Neuronal stem cell (in vitro differentiated cells): ENCODE results near the gene TRUB1.

Source experiments
- DNase-seq: peaks from one replicate; pipeline ENCODE4 v3.0.0-alpha.2; 2013; ENCODE audit warnings: low spot score
- H2AFZ ChIP-seq: one replicate; pipeline ENCODE4 v1.6.1; 2013; ENCODE audit warnings: mild to moderate bottlenecking, low read length, inconsistent platforms
- H2AK5ac ChIP-seq: 2 replicates; pipeline ENCODE4 v1.6.1; 2013; ENCODE audit warnings: low read depth, mild to moderate bottlenecking, inconsistent platforms, low read length, moderate library complexity, mixed read lengths
- H2BK120ac ChIP-seq: 2 replicates; pipeline ENCODE4 v1.6.1; 2013; ENCODE audit warnings: low read depth, mild to moderate bottlenecking, inconsistent platforms, low read length, moderate library complexity, mixed read lengths
- H2BK12ac ChIP-seq: one replicate; pipeline ENCODE4 v1.6.1; 2013; ENCODE audit warnings: low read length, inconsistent platforms
- H2BK15ac ChIP-seq: 2 replicates; pipeline ENCODE4 v1.6.1; 2013; ENCODE audit warnings: mild to moderate bottlenecking, low read length, inconsistent platforms, mixed read lengths
- H2BK5ac ChIP-seq: one replicate; pipeline ENCODE4 v1.6.1; 2013; ENCODE audit warnings: inconsistent platforms, mild to moderate bottlenecking, low read length, moderate library complexity
- H3K14ac ChIP-seq: one replicate; pipeline ENCODE4 v1.6.1; 2013; ENCODE audit warnings: low read length, inconsistent platforms
- H3K18ac ChIP-seq: 2 replicates; pipeline ENCODE4 v1.6.1; 2013; ENCODE audit warnings: low read length, inconsistent platforms
- H3K23ac ChIP-seq: 2 replicates; pipeline ENCODE4 v1.6.1; 2013; ENCODE audit warnings: low read depth, mild to moderate bottlenecking, mixed read lengths, low read length, inconsistent platforms; ENCODE audit not compliant: poor library complexity
- H3K27ac ChIP-seq: replicated peaks from 3 replicates; pipeline ENCODE4 v1.5.1; 2013; ENCODE audit warnings: low read length, inconsistent platforms
- H3K27me3 ChIP-seq, 3 experiments: 2 replicates each; pipeline ENCODE4 v1.6.1; 2013; ENCODE audit warnings: low read length in 3 of 3, mild to moderate bottlenecking in 2 of 3, inconsistent platforms in 1 of 3, low read depth in 1 of 3, mixed read lengths in 1 of 3, moderate library complexity in 1 of 3; ENCODE audit not compliant: control insufficient read depth in 3 of 3, insufficient read depth in 3 of 3
- H3K36me3 ChIP-seq, 2 donors: replicated peaks in 1 of 2; 2 replicates each; pipeline ENCODE4 v1.6.1; 2013; ENCODE audit warnings: low read length in 2 of 2; ENCODE audit not compliant: control insufficient read depth in 2 of 2, insufficient read depth in 2 of 2
- H3K4ac ChIP-seq: 2 replicates; pipeline ENCODE4 v1.6.1; 2013; ENCODE audit warnings: inconsistent platforms, mild to moderate bottlenecking, low read length, moderate library complexity
- H3K4me1 ChIP-seq, 2 donors: 1 replicate in 1 of 2; 2 replicates in 1 of 2; pipeline ENCODE4 v1.6.1; 2013; ENCODE audit warnings: low read length in 2 of 2, low read depth in 1 of 2; ENCODE audit not compliant: control insufficient read depth in 2 of 2, insufficient read depth in 1 of 2
- H3K4me2 ChIP-seq: one replicate; pipeline ENCODE4 v1.6.1; 2013; ENCODE audit warnings: mild to moderate bottlenecking, low read length, inconsistent platforms; ENCODE audit not compliant: insufficient read depth, poor library complexity, severe bottlenecking
- H3K4me3 ChIP-seq, 2 donors: 2 replicates each; pipeline ENCODE4 v1.5.1; 2013; ENCODE audit warnings: low read length in 2 of 2, mild to moderate bottlenecking in 2 of 2, inconsistent platforms in 1 of 2, moderate library complexity in 1 of 2
- H3K79me1 ChIP-seq: one replicate; pipeline ENCODE4 v1.6.1; 2013; ENCODE audit warnings: low read depth, mild to moderate bottlenecking, inconsistent platforms, low read length, moderate library complexity
- H3K9ac ChIP-seq: one replicate; pipeline ENCODE4 v1.6.1; 2013; ENCODE audit warnings: mild to moderate bottlenecking, low read depth, low read length, inconsistent platforms; ENCODE audit not compliant: poor library complexity
- H3K9me3 ChIP-seq, 2 donors: replicated peaks in 1 of 2; 2 replicates each; pipeline versions ENCODE3 to v1.6.1; 2013; ENCODE audit warnings: low read length in 2 of 2, mild to moderate bottlenecking in 2 of 2, inconsistent platforms in 1 of 2, low read depth in 1 of 2, mixed read lengths in 1 of 2, moderate library complexity in 1 of 2; ENCODE audit not compliant: control insufficient read depth in 2 of 2, insufficient read depth in 1 of 2
- H4K8ac ChIP-seq: one replicate; pipeline ENCODE4 v1.6.1; 2013; ENCODE audit warnings: low read depth, mild to moderate bottlenecking, inconsistent platforms, low read length, moderate library complexity
- H4K91ac ChIP-seq: one replicate; pipeline ENCODE4 v1.6.1; 2013; ENCODE audit warnings: low read length, low read depth, mild to moderate bottlenecking, inconsistent platforms; ENCODE audit not compliant: poor library complexity
- WGBS, 2 donors: extraction: QIAGEN DNeasy Blood & Tissue Kit; methylation state at CpG; one replicate each; pipeline ENCODE4 v1.1.7; 2013; ENCODE audit warnings: missing lambda C conversion rate in 2 of 2, mixed read lengths in 1 of 2; ENCODE audit not compliant: insufficient read length in 2 of 2, insufficient replicate concordance in 1 of 2; ENCODE audit errors: extremely low coverage in 2 of 2; 5-methylcytosine and 5-hydroxymethylcytosine counted together

Gene TRUB1

DNA sequence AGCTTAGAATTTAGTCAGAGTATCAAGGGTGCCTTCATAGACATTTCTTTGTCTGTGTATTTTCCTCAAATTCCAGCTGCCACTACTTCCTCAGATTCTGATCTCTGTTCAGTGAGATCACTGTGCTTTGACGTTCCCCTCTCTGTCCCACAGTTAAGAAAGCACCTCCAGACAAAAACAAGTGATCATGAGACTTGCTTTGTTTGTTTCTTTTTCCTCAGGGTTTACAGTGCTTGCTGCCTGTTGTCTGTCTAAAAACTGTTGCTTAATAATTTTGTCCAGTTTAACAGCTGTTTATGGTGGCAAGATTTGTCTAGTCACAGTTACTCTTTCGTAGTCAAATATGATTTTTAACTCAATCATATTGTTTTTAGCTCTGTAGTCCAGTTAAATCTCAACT is 29.1 kb downstream of the TRUB1 start:
- no peak for DNase-seq
- H3K79me1 ChIP-seq = no peaks in the 10 kb centered on the region
- WGBS, 2 donors = no CpG with 5 or more reads among the region's 2 CpGs

DNA sequence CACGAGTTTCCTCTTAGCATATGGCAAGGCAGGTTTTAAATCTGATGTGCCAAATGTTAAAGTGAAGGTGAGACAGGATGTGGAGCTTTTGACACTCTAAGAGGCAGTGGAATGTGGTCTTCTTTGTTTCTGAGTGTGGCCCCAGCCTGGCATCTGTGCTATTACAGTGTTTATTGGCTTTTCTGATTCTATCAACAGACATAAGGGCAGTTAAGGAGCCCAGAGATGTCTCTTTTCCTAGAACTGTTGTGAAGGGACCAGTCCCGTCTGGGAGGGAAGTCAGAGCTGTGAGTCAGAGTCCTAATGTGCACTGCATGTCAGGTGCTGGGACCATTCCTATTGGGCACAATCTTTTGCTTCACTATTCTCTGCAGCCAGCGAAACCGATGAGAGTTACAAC is 32.5 kb downstream of the TRUB1 start:
- Histone ChIP-seq H3K9ac (no peak overlapping the region), H2BK12ac (no peak overlapping the region), H3K4ac (no peak overlapping the region), H2BK15ac (no peak overlapping the region), H2AK5ac (no peak overlapping the region), H2BK5ac (no peak overlapping the region), H3K27me3 (no peaks in the 10 kb centered on the region), H4K8ac (no peak overlapping the region), H3K27ac (no peak overlapping the region), H4K91ac (no peak overlapping the region), H2BK120ac (no peak overlapping the region), H3K9me3 (no peaks in the 10 kb centered on the region), H3K4me2 (no peak overlapping the region), H3K4me1 (peaks cover 5 to 9% of the 10 kb centered on the region in 2 donors), H3K36me3 (peaks cover 0 to 36% of the 10 kb centered on the region in 2 donors), H3K18ac (no peak overlapping the region), H2AFZ (no peak overlapping the region), H3K23ac (no peak overlapping the region), H3K4me3 (no peak overlapping the region), H3K14ac (no peak overlapping the region), H3K79me1 (no peaks in the 10 kb centered on the region)
- peak; percentile 6 for DNase-seq
- no CpG with 5 or more reads among the region's 4 CpGs for WGBS, 2 donors

More for the DNA sequence above, 29.1 kb downstream of the TRUB1 start:
- Histone ChIP-seq H4K8ac (no peak overlapping the region), H3K18ac (no peak overlapping the region), H3K9ac (no peak overlapping the region), H3K14ac (no peak overlapping the region), H2AK5ac (no peak overlapping the region), H3K9me3 (peaks cover 0 to 25% of the 10 kb centered on the region in 2 donors), H2BK15ac (no peak overlapping the region), H3K23ac (no peak overlapping the region), H3K27ac (no peak overlapping the region), H2BK5ac (no peak overlapping the region), H2BK12ac (no peak overlapping the region), H4K91ac (no peak overlapping the region), H3K4ac (no peak overlapping the region), H2BK120ac (no peak overlapping the region), H3K27me3 (no peaks in the 10 kb centered on the region), H3K4me1 (peaks cover 2 to 9% of the 10 kb centered on the region in 2 donors), H3K36me3 (peaks cover 4 to 23% of the 10 kb centered on the region in 2 donors), H2AFZ (no peak overlapping the region), H3K4me2 (no peak overlapping the region), H3K4me3 (no peak overlapping the region)

DNA sequence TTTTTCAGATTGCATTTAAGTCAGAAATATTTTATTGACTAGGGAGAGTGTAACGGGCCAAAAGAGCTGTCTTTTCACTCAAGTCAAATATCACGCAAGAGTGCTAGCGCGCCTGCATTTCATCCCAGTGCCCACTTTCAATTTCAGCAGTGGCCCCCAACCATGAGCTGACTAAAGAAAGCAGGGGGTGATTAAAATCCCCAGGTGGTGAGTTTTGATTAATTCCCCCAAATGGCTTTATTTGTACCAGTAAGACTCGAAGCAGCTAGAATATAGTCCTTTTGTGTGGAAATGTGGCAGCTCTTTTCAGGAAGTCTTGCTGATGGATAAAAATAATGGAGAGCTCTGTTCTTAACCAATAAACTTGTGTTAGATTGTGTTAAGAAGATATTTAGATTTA is 35.3 kb downstream of the TRUB1 start:
- no peak overlapping the region for H3K4ac ChIP-seq
- H2AFZ ChIP-seq = no peak overlapping the region
- no peak overlapping the region for H3K23ac ChIP-seq
- peaks cover 4 to 5% of the 10 kb centered on the region in 2 donors for H3K4me1 ChIP-seq
- no peak overlapping the region for H3K14ac ChIP-seq
- no peak overlapping the region for H2BK12ac ChIP-seq
- no peak overlapping the region for H3K9ac ChIP-seq
- no peak overlapping the region for H3K4me3 ChIP-seq
- H2BK120ac ChIP-seq = no peak overlapping the region
- H3K79me1 ChIP-seq = no peaks in the 10 kb centered on the region
- H3K9me3 ChIP-seq = no peaks in the 10 kb centered on the region
- no peak overlapping the region for H4K91ac ChIP-seq
- WGBS, 2 donors = no CpG with 5 or more reads among the region's 5 CpGs
- peaks cover 0 to 49% of the 10 kb centered on the region in 2 donors for H3K36me3 ChIP-seq
- no peak for DNase-seq
- no peak overlapping the region for H3K27ac ChIP-seq
- H2BK15ac ChIP-seq = no peak overlapping the region
- no peak overlapping the region for H2AK5ac ChIP-seq
- H2BK5ac ChIP-seq = no peak overlapping the region
- H4K8ac ChIP-seq = no peak overlapping the region
- peak overlapping the region; percentile 12 for H3K4me2 ChIP-seq
- H3K27me3 ChIP-seq = no peaks in the 10 kb centered on the region
- H3K18ac ChIP-seq = no peak overlapping the region

DNA sequence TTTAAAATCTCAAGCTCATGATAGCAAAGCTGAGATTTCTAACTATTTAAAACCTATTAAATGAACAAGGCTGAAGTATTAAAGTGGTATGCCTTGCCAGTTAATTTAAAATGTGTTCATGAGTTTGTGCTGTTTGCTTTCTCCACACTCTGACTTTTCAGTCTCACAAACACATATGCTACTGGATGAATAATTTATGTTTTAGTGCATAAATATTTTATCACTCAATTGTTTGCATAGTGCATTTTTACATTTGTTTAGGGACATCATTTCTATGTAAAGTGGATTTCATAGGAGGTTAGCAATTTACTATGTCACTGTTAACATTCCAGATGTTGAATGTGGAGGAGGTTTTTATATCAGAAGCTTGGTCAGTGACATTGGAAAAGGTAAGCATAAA is 36.0 kb downstream of the TRUB1 start:
- no peak for DNase-seq
- H3K4me2 ChIP-seq = no peak overlapping the region
- no peak overlapping the region for H2BK12ac ChIP-seq
- no peak overlapping the region for H2AFZ ChIP-seq
- H3K9me3 ChIP-seq = no peaks in the 10 kb centered on the region
- H3K4me3 ChIP-seq = no peak overlapping the region
- no peak overlapping the region for H4K91ac ChIP-seq
- no peak overlapping the region for H3K14ac ChIP-seq
- H2AK5ac ChIP-seq = no peak overlapping the region
- H3K79me1 ChIP-seq = no peaks in the 10 kb centered on the region
- peaks cover 4 to 5% of the 10 kb centered on the region in 2 donors for H3K4me1 ChIP-seq
- H3K27me3 ChIP-seq = no peaks in the 10 kb centered on the region
- H2BK120ac ChIP-seq = no peak overlapping the region
- H2BK15ac ChIP-seq = no peak overlapping the region
- no peak overlapping the region for H3K4ac ChIP-seq
- H3K36me3 ChIP-seq = peaks cover 0 to 55% of the 10 kb centered on the region in 2 donors
- H3K9ac ChIP-seq = no peak overlapping the region
- no peak overlapping the region for H3K18ac ChIP-seq
- H3K27ac ChIP-seq = no peak overlapping the region
- no peak overlapping the region for H4K8ac ChIP-seq
- H3K23ac ChIP-seq = no peak overlapping the region
- H2BK5ac ChIP-seq = no peak overlapping the region
